Medulla oblongata (tissue), 1 donor: Measurements from ENCODE around the gene ENOX1.
A peak's percentile ranks its signal among the peaks of the same experiment; 100 is the strongest.

Experiments
- DNase-seq: peaks from one replicate; pipeline ENCODE4 v3.0.0-alpha.2; 2015; ENCODE audit errors: extremely low spot score

The ENOX1 gene

DNA sequence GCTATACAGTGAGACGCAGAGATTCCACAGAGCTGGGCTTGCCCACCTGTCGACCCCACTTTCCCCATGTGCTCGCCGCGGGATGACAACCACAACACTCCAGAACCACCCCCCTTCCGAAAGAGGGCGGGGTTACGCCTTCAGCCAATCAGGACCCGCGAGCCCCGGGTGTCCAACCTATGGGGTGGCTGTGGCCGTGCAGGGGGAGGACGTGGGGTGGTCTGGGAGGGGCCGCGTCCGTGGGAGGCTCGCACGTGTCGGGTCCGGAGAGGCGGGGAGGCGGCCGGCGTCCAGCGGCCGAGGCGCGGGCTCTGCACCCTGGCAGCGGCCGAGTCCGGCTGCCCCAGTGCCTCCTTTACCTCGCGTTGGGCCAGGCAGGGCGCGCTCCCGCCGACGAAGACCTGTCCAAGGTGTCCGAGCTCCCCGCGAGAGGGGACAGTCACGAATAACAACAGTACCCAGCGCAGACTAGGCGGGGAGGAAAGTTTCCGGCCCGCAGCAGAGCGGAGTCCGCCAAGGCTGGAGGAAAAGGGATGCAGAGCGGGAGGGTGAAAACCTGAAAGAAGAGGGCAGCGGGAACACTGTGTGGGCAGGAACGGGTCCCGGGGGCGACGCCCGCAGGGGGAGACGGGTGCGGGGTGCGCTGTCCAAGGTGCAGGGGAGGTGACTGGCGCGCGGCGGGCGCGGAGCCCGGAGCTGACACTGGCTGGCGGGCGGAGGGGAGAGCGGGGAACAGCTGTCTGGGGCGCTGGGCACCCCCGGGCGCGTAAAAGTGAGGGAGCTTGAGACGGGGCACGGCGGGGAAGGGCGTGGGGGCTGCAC, 911 bp downstream of the ENOX1 start:
- peak; percentile 91 for DNase-seq

DNA sequence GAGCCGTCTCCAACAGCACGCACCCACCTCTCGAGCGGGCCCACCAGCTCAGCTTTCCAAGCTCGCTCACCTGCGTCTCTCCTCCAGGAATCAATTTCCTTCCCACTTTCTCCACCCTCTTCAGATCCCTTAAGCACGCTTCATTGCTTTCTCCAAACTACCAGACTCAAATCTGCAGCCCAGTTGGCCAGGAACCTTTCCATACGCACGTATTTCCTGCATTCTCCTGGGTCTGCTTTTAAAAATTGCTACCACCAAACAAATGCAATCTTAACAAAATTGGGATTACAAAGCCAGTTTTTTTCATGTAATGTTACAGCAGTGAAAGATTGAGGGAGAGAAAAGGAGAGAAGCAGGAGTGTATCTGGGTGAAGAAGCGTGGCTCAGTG, 1.5 kb downstream of the ENOX1 start:
- peak; percentile 31 for DNase-seq

DNA sequence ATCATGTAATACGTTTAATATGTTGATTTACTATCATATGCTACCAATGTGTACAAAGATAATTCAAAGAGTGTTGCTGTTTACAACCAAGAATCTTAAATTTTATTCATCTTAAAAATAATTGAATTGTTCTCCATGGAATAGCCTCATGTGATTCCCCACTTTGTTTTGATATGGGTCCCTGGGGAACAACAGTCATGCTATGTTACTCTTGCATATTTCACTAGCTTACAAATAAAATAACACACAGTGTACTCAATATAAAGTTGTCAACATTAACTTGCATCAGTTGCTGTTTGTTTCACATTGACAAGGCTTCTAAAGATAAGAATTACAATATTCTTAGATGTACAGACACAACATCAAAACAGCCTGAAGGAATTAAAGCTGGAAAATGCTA, 2.3 kb downstream of the ENOX1 start:
- no peak for DNase-seq

DNA sequence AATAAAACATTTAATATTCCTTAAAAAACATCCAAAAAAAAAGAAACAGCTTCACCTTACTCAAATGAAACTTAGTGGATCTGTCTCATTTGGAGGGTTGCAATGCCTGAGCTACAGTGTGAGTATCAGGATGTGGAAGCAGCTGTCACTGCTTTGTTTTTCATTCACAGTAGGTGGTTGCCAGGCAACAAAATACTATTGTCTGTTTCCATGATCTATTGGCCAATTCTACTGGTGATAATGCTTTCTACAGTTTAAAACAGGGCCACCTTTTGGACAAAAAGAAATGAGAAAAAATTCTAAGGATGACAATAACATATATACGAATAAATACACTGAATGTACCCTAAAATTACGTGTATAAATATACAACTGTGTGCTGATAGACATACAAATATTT, 3.0 kb downstream of the ENOX1 start:
- DNase-seq: peak; percentile 37

DNA sequence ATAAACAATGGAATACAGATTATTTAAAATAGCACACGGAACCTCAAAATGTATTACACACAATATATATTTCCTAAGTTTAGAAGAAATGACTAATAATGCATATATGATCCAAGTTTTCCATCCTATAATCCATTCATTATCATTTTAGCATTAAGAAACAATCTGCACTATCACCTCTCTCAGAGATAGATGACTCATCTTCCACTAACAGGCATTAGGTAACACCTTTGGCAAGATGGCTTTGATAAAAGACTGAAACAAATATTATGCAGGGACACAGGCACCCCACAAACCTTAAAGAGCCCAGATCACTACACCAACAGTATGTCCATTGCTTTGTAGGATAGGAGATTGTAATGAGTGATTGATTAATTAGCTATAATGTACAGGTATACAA, 4.1 kb downstream of the ENOX1 start:
- DNase-seq: no peak

DNA sequence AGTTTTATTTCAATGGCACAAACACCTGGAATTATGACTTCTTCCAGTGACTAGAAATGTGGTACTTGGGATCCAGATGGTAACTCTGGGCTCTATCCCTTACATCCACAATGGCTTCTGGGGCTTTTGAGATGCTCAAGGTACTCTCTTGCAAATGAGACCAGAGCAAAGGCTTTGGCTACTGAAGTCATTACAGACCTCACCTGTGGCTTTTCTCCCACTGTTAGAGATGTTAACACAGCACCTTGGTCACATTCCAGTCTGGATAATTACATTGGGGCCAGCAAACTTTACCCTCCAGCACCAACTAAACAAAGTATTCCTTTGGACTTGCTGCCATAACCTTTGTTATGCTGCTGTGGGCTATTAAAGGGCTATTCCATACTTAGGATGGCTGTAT, 6.1 kb downstream of the ENOX1 start:
- DNase-seq: no peak

DNA sequence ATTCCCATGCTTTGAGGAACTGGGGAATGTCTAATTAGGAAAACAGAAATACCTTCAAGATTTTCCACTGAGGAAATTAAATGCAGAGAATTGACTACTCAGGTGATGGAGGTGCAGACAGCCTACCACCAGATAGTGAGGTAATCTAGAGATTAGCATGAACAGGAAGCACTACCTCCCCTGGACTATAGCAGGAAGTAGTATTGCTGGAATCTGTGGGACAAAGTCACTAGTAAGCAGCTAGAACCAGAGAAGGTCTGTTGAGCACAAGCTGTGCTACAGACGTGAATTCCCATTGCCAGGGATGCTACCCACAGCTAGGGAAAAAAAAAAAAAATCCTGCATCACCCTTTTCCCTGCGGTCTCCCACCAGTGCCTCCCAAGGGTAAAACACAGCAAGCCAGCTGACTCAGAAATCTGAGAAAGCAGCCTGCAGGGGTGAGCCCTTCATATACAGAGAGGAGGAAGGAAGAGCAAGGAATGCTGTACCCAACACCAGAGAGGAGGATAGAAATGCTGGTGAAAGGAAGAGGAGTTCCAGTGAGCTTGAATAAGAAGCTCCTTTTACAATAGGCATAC, 10.2 kb downstream of the ENOX1 start:
- no peak for DNase-seq

DNA sequence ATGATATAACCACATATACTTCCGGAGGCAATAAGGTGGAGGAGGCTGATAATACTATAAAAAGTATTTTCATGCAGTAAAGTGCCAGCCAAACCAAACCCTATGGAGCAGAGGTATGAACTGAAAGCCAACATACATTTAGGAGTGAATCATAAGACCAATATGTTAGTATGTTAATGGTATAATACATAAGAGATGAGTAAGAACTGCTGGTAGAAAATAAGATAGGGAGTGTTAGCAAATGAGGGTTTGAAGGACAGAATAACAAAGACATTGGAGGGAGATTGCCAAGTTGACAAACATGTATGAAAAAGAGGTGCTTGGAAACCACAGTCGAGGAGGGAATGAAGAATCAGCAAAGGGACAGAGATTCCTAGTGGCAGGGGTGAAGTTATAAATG, 10.8 kb downstream of the ENOX1 start:
- DNase-seq: no peak

DNA sequence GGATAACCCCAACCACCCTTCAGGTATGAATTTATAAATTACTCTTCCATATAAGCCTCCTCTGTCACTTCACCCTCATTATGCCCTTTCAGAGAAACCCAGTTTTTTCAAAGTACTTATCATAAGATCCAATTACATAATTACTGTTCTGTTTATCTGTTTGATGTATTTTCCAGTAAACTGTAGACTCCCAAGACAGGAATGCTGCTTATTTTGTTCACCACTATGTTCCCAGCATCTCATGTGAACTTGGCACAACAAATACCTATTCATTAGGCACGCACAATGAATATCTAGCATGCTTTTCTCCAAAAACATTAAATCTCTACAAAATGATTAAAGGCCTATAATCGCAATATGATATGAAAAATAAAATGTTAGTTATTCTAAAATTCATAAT, 13.2 kb downstream of the ENOX1 start:
- no peak for DNase-seq

DNA sequence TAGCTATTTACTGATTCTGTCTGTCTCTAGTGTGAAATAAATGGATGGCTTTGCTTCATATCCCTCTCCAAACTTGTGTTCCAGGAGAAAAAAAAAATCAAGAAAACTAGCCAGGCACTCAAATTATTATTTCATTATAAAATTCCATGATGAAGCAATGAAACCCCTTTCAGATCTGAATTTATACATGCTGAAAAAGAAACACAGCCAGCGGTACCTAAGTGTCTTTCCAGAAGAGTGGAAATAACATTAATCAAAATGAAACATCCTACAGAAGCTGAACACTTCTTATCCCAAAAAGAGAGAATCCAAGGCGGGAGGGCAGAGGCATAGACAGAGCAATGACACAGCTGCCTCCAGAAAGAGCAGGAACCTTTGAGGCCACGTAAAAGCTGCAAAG, 15.9 kb downstream of the ENOX1 start:
- no peak for DNase-seq

DNA sequence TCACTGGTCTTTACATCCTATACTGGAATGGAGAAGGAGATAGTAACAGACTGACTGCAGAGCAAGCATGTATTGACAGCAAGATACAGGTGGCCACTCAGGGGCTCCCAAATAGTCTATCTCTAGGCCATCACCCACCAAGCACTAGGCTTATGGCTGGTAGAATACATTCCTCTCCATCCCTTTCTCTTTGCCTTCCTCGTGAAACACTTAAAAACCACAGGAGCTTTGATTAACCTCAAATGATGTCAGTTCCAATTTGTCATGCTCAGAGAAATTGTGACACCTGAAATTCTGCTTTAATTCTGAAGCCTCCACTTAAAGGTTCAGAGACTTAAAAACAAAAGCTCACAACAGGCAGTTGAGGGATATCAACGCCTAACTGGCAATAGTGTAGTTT, 17.2 kb downstream of the ENOX1 start:
- DNase-seq: no peak

DNA sequence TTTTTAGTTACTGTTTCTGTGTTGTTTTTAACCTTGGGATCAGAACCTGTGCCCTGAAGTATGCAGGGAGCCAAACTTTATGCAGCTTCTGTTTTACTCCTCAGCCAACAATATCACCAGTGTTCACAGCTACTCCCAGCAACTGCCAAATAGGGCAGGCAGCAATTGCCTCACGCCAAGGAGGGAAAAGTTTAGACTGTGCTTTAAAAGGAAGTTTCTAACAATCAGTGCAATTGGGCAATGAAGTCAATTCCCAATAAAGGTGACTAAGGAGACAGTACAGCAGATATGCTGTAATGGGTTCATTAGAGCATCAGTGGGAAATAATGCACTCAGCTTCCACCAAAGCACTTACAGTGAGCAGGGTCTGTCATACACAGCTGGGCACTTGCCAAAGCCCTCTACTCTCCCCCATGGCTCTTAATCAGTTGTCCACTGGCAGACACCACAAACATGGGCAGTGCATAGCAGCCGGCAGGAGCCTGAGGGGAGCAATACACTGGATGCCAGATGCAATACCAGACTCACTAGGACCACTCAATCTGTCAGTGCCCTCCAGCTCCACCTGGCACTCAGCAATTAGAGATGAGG, 19.3 kb downstream of the ENOX1 start:
- peak; percentile 55 for DNase-seq

DNA sequence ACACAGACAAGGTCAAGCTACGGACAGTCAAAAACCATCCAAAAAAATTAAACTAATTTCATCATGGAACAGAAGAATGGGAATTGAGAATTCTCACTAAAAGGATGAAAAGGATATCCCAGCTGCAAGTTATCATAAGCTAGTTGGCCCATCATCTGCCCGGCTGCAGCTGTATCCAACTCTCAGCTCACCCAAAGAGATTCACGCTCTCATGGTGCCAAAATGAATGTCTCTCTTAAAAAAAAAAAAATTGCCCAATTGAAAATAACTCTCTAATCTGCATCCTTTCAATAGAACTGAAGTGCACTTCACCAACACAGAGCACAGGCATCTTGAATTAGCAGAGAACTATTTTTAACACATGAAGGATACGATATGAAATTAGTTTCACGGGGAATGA, 20.0 kb downstream of the ENOX1 start:
- no peak for DNase-seq

DNA sequence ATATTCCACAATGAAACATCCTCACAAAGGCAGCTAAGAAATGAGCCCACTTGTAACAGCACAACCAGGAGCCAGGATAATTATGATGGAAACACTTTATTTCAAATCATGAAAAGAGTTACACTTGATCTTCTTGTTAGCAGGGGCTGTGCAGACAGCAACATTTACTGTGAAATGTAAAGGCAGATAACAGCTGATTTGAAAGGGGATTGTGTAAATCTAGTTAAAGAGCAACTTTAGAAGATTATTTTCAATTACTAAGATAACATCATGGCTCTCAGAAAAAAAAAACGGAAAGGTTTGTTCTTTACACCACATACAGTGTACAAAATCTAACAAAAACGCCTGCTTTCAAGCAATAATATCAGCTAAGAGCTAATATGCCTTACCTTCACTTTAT, 22.4 kb downstream of the ENOX1 start:
- no peak for DNase-seq

DNA sequence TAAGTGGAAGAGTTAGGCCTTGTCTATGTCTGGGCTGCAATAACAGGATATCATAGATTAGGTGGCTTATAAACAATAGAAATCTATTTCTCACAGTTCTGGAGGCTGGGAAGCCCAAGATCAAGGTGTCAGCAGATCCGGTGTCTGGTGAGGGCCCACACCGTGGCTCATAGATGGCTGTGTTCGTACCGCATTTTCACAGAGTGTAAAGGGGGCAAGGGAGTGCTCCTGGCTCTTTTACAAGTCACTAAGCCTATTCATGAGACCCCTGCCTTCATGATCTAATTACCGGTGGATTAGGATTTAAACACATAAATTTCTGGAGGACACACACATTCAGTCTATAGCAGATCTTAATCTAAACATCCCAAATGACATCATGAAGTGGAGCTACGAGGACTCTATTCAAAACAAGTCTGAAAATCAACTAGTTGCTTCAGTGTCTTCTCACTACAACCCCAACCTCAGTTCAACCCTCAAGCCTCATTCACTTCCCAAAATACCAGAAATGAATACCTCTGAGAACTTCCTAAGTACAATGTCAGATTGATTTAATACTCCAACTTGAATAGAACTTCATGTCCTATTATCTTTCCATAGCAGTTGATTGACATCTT, 23.5 kb downstream of the ENOX1 start:
- DNase-seq: no peak

DNA sequence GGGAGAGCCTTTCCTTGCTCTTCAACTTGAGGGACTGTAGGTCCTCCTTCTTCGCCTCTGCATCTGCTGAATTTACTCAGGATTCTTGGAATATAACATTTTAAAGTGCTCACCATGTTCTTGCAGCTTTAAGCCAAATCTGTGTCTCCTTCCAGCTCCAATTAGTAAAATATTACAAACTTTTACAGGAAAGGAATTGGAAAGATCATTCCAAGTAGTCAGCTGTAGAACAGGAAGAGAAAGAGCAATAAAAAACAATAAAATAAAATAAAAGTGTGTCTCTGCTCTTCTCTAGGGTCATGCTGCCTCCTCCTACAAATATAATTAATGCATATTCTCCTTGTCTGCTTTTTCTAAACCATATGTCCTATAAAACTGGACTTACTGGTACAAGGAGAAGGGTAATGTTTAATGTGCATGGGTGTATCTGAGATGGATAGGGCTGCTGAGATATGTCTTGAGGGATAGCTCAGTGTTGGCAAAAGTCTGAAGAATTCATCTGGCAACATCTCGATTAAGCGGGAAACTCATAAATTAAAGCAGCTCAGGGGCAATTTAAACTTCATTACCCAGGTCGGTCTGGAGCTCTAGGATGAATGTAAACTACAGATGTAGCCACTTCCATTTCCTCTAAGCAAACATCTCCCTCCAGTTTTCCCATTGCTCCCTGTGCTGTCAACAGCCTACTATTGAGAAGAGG, 25.0 kb downstream of the ENOX1 start:
- no peak for DNase-seq

DNA sequence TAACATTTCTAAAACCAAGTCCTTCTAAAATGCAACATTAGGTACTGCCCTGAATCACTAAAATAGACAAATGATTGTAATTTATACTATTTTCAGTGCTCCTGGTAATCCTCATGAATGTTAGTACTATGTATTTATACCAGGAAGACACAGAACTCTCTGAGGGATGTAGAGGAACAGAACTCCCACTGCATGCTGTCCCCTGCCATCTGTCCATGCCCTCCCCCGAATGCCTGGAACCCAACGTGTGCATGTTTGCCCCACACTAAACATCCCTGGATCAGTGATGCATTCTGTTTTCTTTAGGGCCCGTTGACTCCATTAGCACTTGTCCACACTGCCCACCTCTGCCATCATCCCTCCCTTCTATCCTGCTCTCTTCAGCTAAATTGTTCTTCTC, 26.5 kb downstream of the ENOX1 start:
- DNase-seq: no peak

DNA sequence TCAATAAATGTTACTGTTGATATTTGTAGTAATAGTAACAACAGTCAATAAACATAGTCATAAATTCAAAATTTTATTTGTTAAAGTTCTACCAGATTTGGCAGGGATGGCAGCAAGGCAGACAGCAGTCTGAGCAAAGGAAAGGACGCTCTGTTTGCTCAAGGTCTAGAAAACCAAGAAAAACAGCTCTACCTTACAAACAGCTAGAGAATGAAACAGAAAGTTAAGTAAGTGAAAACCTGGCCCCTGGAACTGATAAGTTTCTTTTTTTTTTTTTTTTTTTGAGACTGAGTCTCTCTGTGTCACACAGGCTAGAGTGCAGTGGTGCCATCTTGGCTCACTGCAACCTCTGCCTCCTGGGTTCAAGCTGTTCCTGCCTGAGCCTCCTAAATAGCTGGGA, 27.9 kb downstream of the ENOX1 start:
- no peak for DNase-seq

DNA sequence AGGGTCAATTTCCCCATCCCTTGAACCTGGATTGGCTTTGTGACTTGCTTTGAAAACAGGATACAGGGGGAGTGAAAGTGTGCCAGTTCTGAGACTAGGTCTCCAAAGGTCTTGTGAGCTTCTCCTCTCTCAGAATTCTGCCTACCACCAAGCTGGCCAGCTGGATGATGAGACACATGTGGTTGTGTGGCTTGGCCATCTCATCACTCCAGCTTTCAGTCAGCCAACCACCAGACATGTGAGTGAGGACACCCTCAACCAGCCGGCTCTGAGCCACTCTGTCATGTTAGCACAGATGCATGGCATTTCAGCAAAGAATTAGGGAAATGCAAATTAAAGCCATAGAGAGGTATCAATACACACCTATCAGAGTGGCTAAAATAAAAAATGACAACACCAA, 29.5 kb downstream of the ENOX1 start:
- no peak for DNase-seq

DNA sequence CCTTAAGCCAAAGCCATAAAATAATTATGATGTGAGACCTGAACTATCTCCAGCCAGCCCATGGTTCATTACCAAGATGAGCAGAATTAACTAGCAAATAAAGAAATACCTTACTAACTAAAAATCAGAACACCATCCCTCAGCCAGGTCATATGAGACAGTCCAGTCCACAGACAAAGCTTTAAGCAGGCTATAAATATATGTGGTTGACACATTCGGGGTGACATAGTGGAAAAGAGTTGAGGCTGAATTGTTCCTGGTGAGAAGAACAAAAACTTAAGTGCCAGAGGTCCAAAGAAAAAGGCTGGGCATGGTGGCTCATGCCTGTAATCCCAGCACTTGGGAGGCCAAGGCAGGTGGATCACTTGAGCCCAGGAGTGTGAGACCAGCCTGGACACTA, 30.9 kb downstream of the ENOX1 start:
- DNase-seq: no peak

DNA sequence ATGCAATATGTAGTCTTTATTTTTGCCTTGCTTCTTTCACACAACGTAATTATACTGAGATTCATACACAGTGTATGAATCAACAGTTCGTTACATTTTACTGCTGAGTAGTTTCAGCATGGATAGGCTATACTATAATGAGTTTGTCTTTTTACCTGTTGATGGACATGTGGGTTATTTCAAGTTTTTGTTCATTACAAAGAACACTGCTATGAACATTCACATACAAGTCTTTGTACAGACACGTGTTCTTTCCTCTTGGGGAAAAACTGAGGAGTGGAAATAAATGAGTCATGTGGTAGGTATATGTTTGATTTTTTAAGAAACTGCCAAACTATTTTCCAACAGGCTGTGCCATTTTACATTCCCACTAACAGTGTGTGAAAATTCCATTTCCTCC, 35.1 kb downstream of the ENOX1 start:
- DNase-seq: no peak

DNA sequence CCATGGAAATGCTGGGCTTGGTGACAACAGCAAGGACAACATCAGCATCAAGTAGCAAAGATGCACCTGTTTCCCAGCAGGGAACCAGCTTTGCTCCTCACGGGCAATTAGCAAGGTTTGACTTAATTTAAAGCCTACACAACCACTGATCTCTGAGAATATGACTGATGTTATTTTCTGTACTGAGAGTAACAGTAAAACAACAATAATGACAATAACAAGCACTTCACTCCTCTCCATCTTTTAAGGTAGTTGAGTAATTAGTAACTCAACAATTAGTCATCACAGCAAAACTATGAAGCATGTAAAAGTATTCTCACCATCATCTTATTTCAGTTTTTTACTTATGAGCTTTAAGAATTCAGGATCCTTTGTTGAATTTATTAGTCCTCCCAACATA, 37.3 kb downstream of the ENOX1 start:
- DNase-seq: no peak
